Muscle of leg (tissue), 11 donors: ENCODE measurements around the gene ZNF30. TPM values are rescaled to one million over a fixed set of nuclear protein-coding genes. Genes with fewer than 3 reads are reported as not detected.
"Not testable (repeated sequence)": the region's sequence is repeated elsewhere in the genome, so short reads cannot be mapped to it uniquely, and the experiment has no call there.

Experiments used
- DNase-seq: peaks from one replicate; pipeline ENCODE4 v3.0.0; 2013
- H3K27ac ChIP-seq: one replicate; pipeline ENCODE4 v1.5.1; 2013; ENCODE audit warnings: mild to moderate bottlenecking, low read length, control low read depth
- H3K27me3 ChIP-seq: one replicate; pipeline ENCODE4 v1.6.1; 2013; ENCODE audit warnings: low read length; ENCODE audit not compliant: control insufficient read depth, insufficient read depth
- H3K36me3 ChIP-seq: one replicate; pipeline ENCODE4 v1.6.1; 2013; ENCODE audit warnings: low read length; ENCODE audit not compliant: control insufficient read depth, insufficient read depth
- H3K4me1 ChIP-seq: one replicate; pipeline ENCODE4 v1.6.1; 2013; ENCODE audit warnings: low read length; ENCODE audit not compliant: control insufficient read depth, insufficient read depth
- H3K4me3 ChIP-seq: one replicate; pipeline ENCODE4 v1.5.1; 2013; ENCODE audit warnings: low read length, control low read depth
- H3K9me3 ChIP-seq: replicated peaks from 2 replicates; pipeline ENCODE4 v1.6.1; 2013; ENCODE audit warnings: low read depth, low read length; ENCODE audit not compliant: control insufficient read depth
- WGBS: methylation state at CpG from one replicate; pipeline ENCODE4 v1.1.5; 2013; ENCODE audit warnings: missing lambda C conversion rate; ENCODE audit not compliant: insufficient coverage; 5-methylcytosine and 5-hydroxymethylcytosine counted together
- polyA plus RNA-seq, 8 donors: library from polyadenylated mRNA; unstranded; fragments of 120-200 nt; gene quantifications; one replicate each; pipeline versions ENCODE4 v1.2.1 to v1.2.3, GENCODE V29; 2013; ENCODE audit warnings: inconsistent platforms in 1 of 8, low replicate concordance in 1 of 8; ENCODE audit not compliant: insufficient read length in 8 of 8, insufficient read depth in 1 of 8
- total RNA-seq: library from RNA; stranded (reverse); fragments of 120-200 nt; gene quantifications from one replicate; pipeline ENCODE4 v1.2.4, GENCODE V29; 2013

The ZNF30 gene
- total and polyA plus RNA-seq, 9 donors, result 2.8 to 4.9 (median 3.7) TPM

- H3K4me3 ChIP-seq, result no peak overlapping the region
- peaks cover 3% of the 10 kb centered on the region for H3K4me1 ChIP-seq
- 0% methylated on average over 2 of the region's 7 CpGs for WGBS
- H3K27me3 ChIP-seq, result no peaks in the 10 kb centered on the region
- H3K27ac ChIP-seq, result peak overlapping the region; percentile 79
- peak; percentile 90 for DNase-seq
- H3K9me3 ChIP-seq, result no peaks in the 10 kb centered on the region
- H3K36me3 ChIP-seq, result no peaks in the 10 kb centered on the region
Measured at GRCh38 chr19:34985249-34986022, 58.7 kb downstream of the ZNF30 start.

DNA sequence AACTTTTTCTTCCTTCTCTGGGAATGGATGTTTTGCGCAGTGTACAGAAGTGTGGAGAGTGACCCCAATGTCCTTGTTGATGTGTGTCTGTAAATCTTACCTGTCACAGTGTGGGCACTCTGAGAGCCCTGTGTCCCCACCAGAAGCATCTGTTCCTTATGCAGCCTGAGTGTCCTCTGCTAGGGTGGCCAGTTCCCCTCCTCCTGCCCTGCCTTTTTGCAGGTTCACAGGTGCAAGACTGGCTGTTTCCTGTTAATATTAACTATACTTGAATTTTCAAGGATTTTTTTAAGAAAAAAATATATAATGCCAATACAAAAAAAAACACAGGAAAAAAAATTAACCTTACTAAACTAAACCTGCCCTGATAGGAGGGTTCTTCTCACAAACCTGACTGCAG lies 61.4 kb downstream of the ZNF30 start:
- no peak overlapping the region for H3K27ac ChIP-seq
- WGBS, result no CpG with 5 or more reads among the region's 1 CpG
- no peak overlapping the region for H3K4me3 ChIP-seq
- no peak for DNase-seq
- no peaks in the 10 kb centered on the region for H3K9me3 ChIP-seq
- H3K4me1 ChIP-seq, result peaks cover 3% of the 10 kb centered on the region
- H3K36me3 ChIP-seq, result no peaks in the 10 kb centered on the region
- no peaks in the 10 kb centered on the region for H3K27me3 ChIP-seq

- H3K36me3 ChIP-seq, result no peaks in the 10 kb centered on the region
- 80% methylated on average over 2 of the region's 6 CpGs for WGBS
- no peak for DNase-seq
- H3K27ac ChIP-seq, result no peak overlapping the region
- no peaks in the 10 kb centered on the region for H3K27me3 ChIP-seq
- peaks cover 5% of the 10 kb centered on the region for H3K4me1 ChIP-seq
- H3K4me3 ChIP-seq, result no peak overlapping the region
- H3K9me3 ChIP-seq, result no peaks in the 10 kb centered on the region
Measured at GRCh38 chr19:34989298-34989697, 62.6 kb downstream of the ZNF30 start.

DNA sequence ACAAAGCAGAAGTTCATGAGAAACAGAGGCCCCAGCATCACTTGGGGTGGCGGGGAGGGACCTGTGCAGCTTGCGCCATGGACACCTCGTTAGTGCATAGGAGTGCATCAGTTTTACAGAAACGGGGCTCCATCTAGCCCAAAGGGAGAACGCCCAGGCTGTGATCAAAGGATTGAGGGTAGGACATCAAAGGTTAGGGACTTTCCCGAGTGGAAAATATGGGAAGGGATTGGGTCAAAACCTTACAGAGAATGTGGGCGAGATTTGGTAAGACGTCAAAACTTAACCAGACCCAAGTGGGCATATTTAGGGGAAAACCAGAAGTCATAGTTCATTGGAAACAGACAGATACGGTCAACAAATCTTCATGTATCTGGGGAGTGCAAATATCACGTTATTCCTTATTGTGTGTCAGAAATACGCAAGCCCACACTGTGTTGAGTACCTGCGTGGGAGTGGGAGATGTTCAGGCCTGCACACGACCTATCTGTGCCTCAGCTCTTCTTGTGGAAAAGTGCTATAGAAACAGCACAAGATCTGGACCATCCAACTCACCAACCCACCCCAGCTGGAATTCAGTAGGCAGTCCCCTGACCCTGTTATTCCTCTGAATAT lies 64.0 kb downstream of the ZNF30 start:
- Histone ChIP-seq H3K9me3 (peaks cover 2% of the 10 kb centered on the region), H3K36me3 (no peaks in the 10 kb centered on the region), H3K27me3 (no peaks in the 10 kb centered on the region), H3K4me1 (peaks cover 10% of the 10 kb centered on the region), H3K4me3 (no peak overlapping the region), H3K27ac (no peak overlapping the region)
- 75% methylated on average over 13 of the region's 13 CpGs for WGBS
- no peak for DNase-seq

- DNase-seq, result no peak
- Histone ChIP-seq H3K4me1 (peaks cover 9% of the 10 kb centered on the region), H3K9me3 (peaks cover 2% of the 10 kb centered on the region), H3K36me3 (no peaks in the 10 kb centered on the region), H3K27ac (no peak overlapping the region), H3K27me3 (no peaks in the 10 kb centered on the region), H3K4me3 (no peak overlapping the region)
- 88% methylated on average over 2 of the region's 8 CpGs for WGBS
Measured at GRCh38 chr19:34991542-34992333, 65.0 kb downstream of the ZNF30 start.

- not testable (repeated sequence) for DNase-seq, H3K4me3 ChIP-seq, H3K27ac ChIP-seq, H3K27me3 ChIP-seq, H3K36me3 ChIP-seq, H3K9me3 ChIP-seq, H3K4me1 ChIP-seq
- 88% methylated on average over 1 of the region's 7 CpGs for WGBS
Measured at GRCh38 chr19:34992582-34992981, 65.9 kb downstream of the ZNF30 start.

DNA sequence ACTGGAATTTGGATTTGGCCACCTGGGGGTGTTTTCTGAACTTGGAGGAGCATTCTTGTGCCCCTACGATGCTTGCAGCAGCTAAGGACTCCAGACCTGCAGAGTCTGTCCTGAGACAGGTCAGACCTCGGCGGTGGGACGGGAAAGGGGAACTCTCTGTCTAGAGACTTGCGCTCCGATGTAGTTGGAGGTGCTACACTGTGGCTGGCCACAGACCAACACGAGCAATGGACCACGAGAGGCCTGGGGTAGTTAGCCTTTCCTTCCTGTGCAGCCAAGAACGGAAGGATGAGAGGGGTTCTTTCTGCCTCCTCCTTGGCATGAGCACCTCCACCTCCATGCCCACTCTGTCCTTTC lies 67.6 kb downstream of the ZNF30 start:
- no peaks in the 10 kb centered on the region for H3K36me3 ChIP-seq
- H3K27me3 ChIP-seq, result no peaks in the 10 kb centered on the region
- peak overlapping the region; percentile 86 for H3K27ac ChIP-seq
- 76% methylated on average over 9 of the region's 9 CpGs for WGBS
- no peak for DNase-seq
- no peak overlapping the region for H3K4me3 ChIP-seq
- H3K9me3 ChIP-seq, result peaks cover 2% of the 10 kb centered on the region
- peaks cover 15% of the 10 kb centered on the region for H3K4me1 ChIP-seq

Other genes with a start within 250 kb of the ZNF30 start
- 0.22 TPM for gene SCGB2B2, start 249.7 kb upstream of the ZNF30 start, total RNA-seq
- gene SCGB2B2, start 249.7 kb upstream of the ZNF30 start, polyA plus RNA-seq, result 1 to 10 TPM in 1 of 8 donors, under 1 TPM in 7; 0.28 to 1.6 (median 0.37) TPM
- 51.8 TPM for gene ZNF302, start 249.2 kb upstream of the ZNF30 start, total RNA-seq
- gene ZNF302, start 249.2 kb upstream of the ZNF30 start, polyA plus RNA-seq, result 10 to 100 TPM; 41.7 to 59.4 (median 47.9) TPM
- 23.1 TPM for gene ZNF181, start 192.7 kb upstream of the ZNF30 start, total RNA-seq
- 10 to 100 TPM in 7 of 8 donors, 1 to 10 TPM in 1; 9.2 to 15.6 (median 13.8) TPM for gene ZNF181, start 192.7 kb upstream of the ZNF30 start, polyA plus RNA-seq
- gene ZNF599, start 153.7 kb upstream of the ZNF30 start, total RNA-seq, result 6.6 TPM
- gene ZNF599, start 153.7 kb upstream of the ZNF30 start, polyA plus RNA-seq, result 1 to 10 TPM; 5.5 to 7.0 (median 6.1) TPM
- 5.1 TPM for gene ZNF792, start 37.3 kb downstream of the ZNF30 start, total RNA-seq
- 1 to 10 TPM; 2.1 to 3.3 (median 2.5) TPM for gene ZNF792, start 37.3 kb downstream of the ZNF30 start, polyA plus RNA-seq
- gene GRAMD1A, start 73.4 kb downstream of the ZNF30 start, total RNA-seq, result 16.0 TPM
- gene GRAMD1A, start 73.4 kb downstream of the ZNF30 start, polyA plus RNA-seq, result 10 to 100 TPM; 33.3 to 48.0 (median 38.4) TPM
- 3.2 TPM for gene SCN1B, start 103.6 kb downstream of the ZNF30 start, total RNA-seq
- gene SCN1B, start 103.6 kb downstream of the ZNF30 start, polyA plus RNA-seq, result 1 to 10 TPM; 3.0 to 6.7 (median 3.7) TPM
- gene HPN, start 114.8 kb downstream of the ZNF30 start, total RNA-seq, result 0.13 TPM
- 10 to 100 TPM in 1 of 8 donors, 1 to 10 TPM in 1, under 1 TPM in 5, not detected in 1; 0.14 to 15.6 (median 0.50) TPM for gene HPN, start 114.8 kb downstream of the ZNF30 start, polyA plus RNA-seq
- gene FXYD3, start 188.9 kb downstream of the ZNF30 start, total RNA-seq, result 0.35 TPM
- 1 to 10 TPM in 3 of 8 donors, under 1 TPM in 4, not detected in 1; 0.31 to 9.3 (median 0.65) TPM for gene FXYD3, start 188.9 kb downstream of the ZNF30 start, polyA plus RNA-seq
- 8.6 TPM for gene LGI4, start 208.2 kb downstream of the ZNF30 start, total RNA-seq
- gene LGI4, start 208.2 kb downstream of the ZNF30 start, polyA plus RNA-seq, result 10 to 100 TPM in 6 of 8 donors, 1 to 10 TPM in 2; 8.4 to 16.3 (median 11.3) TPM
- 152 TPM for gene FXYD1, start 211.9 kb downstream of the ZNF30 start, total RNA-seq
- 100 to 1,000 TPM; 144 to 301 (median 206) TPM for gene FXYD1, start 211.9 kb downstream of the ZNF30 start, polyA plus RNA-seq
- gene FXYD7, start 216.4 kb downstream of the ZNF30 start, total RNA-seq, result 0.71 TPM
- 1 to 10 TPM in 2 of 8 donors, under 1 TPM in 6; 0.38 to 1.4 (median 0.63) TPM for gene FXYD7, start 216.4 kb downstream of the ZNF30 start, polyA plus RNA-seq
- gene FXYD5, start 227.8 kb downstream of the ZNF30 start, total RNA-seq, result 13.3 TPM
- gene FXYD5, start 227.8 kb downstream of the ZNF30 start, polyA plus RNA-seq, result 10 to 100 TPM; 16.0 to 28.1 (median 21.9) TPM